GM19025 (cell line): Measurements from ENCODE around the gene NFKB1.
"Not testable (repeated sequence)": the region's sequence is repeated elsewhere in the genome, so short reads cannot be mapped to it uniquely, and the experiment has no call there.

Source experiments
- ATAC-seq: cut with Tn5 transposase; IDR thresholded peaks from one replicate; pipeline ENCODE4 v1.9.1; 2021; ENCODE audit warnings: mild to moderate bottlenecking, low read depth, moderate library complexity; ENCODE audit not compliant: unreplicated experiment

NFKB1 gene

GRCh38 chr4:102560571-102561341 is 59.6 kb downstream of the NFKB1 start:
- no peak for ATAC-seq

- no peak for ATAC-seq
Measured at GRCh38 chr4:102563000-102563399, 61.8 kb downstream of the NFKB1 start.

- ATAC-seq: peak; percentile 77
Measured at GRCh38 chr4:102564399-102565059, 63.4 kb downstream of the NFKB1 start.

GRCh38 chr4:102565696-102566095 is 64.5 kb downstream of the NFKB1 start:
- ATAC-seq: no peak

- no peak for ATAC-seq
Measured at GRCh38 chr4:102566426-102566825, 65.3 kb downstream of the NFKB1 start.

- ATAC-seq: no peak
Measured at GRCh38 chr4:102567427-102567826, 66.3 kb downstream of the NFKB1 start.

- ATAC-seq: no peak
Measured at GRCh38 chr4:102569200-102569599, 68.0 kb downstream of the NFKB1 start.

GRCh38 chr4:102570211-102570610 is 69.1 kb downstream of the NFKB1 start:
- ATAC-seq: not testable (repeated sequence)

GRCh38 chr4:102572452-102572851 is 71.3 kb downstream of the NFKB1 start:
- ATAC-seq: no peak

GRCh38 chr4:102574317-102574716 is 73.2 kb downstream of the NFKB1 start:
- ATAC-seq: no peak

GRCh38 chr4:102575369-102576129 is 74.4 kb downstream of the NFKB1 start:
- no peak for ATAC-seq

GRCh38 chr4:102578270-102578669 is 77.1 kb downstream of the NFKB1 start:
- no peak for ATAC-seq

GRCh38 chr4:102578819-102579218 is 77.7 kb downstream of the NFKB1 start:
- ATAC-seq: no peak

- ATAC-seq: no peak
Measured at GRCh38 chr4:102579794-102580462, 78.8 kb downstream of the NFKB1 start.

GRCh38 chr4:102580463-102580842 is 79.3 kb downstream of the NFKB1 start:
- no peak for ATAC-seq

- ATAC-seq: no peak
Measured at GRCh38 chr4:102584091-102584490, 82.9 kb downstream of the NFKB1 start.

GRCh38 chr4:102585329-102585728 is 84.2 kb downstream of the NFKB1 start:
- no peak for ATAC-seq

GRCh38 chr4:102586002-102586643 is 85.0 kb downstream of the NFKB1 start:
- ATAC-seq: peak; percentile 36

- peak; percentile 39 for ATAC-seq
Measured at GRCh38 chr4:102586644-102587021, 85.5 kb downstream of the NFKB1 start.

GRCh38 chr4:102589743-102590142 is 88.6 kb downstream of the NFKB1 start:
- ATAC-seq: peak; percentile 37
